GM12878 (cell line): ENCODE data around the gene RAF1. TPM values are rescaled to one million over a fixed set of nuclear protein-coding genes. Genes with fewer than 3 reads are reported as not detected.
"Not testable (repeated sequence)": the region's sequence is repeated elsewhere in the genome, so short reads cannot be mapped to it uniquely, and the experiment has no call there.

Source experiments
- ATAC-seq: fragments of 200-7000 bp; cut with Tn5 transposase; 3 replicates; pipeline ENCODE4 v1.9.1; 2020; ENCODE audit warnings: mild to moderate bottlenecking, moderate library complexity
- BruUV-seq: library from RNA; stranded (reverse); fragments of 400-500 nt; replicated peaks from 2 replicates; lab custom pipeline; 2021; lab: Mats Ljungman, UMichigan
- CTCF ChIA-PET: fragments of 300-600 bp; sonication (Branson Sonifier 250); formaldehyde crosslinking; extraction: SDS; loops from one replicate; lab custom pipeline; 2021; ENCODE audit warnings: inconsistent platforms; lab: Yijun Ruan, JAX
- POLR2A ChIA-PET: fragments of 350-600 bp; formaldehyde crosslinking; extraction: SDS; loops from one replicate; lab custom pipeline; 2021; ENCODE audit warnings: inconsistent platforms; lab: Charles Lee
- RAD21 ChIA-PET: fragments of 300-600 bp; sonication (Branson Sonifier 250); formaldehyde crosslinking; loops from one replicate; lab custom pipeline; 2023; ENCODE audit warnings: antibody characterized with exemption; ENCODE audit not compliant: unreplicated experiment; lab: Charles Lee
- SMC1A ChIA-PET: fragments of 300-600 bp; sonication (Branson Sonifier 250); formaldehyde crosslinking; loops from one replicate; lab custom pipeline; 2023; ENCODE audit not compliant: unreplicated experiment, uncharacterized antibody; lab: Charles Lee
- DNase-seq: peaks from one replicate; pipeline ENCODE4 v3.0.0-alpha.2; 2011; ENCODE audit warnings: low read depth, low spot score
- FAIRE-seq: peaks from 3 replicates; lab custom pipeline; 2011; peaks lifted over from hg19 to GRCh38; lab: Jason Lieb, UNC
- H2AFZ ChIP-seq: 2 replicates; pipeline ENCODE4 v1.6.0; 2011; ENCODE audit warnings: low read depth, low read length, control low read depth; ENCODE audit not compliant: control insufficient read depth
- H3K27ac ChIP-seq: 2 replicates; pipeline ENCODE4 v1.5.1; 2011; ENCODE audit warnings: control low read depth; ENCODE audit not compliant: control insufficient read depth, insufficient read depth
- H3K27me3 ChIP-seq, 2 experiments: replicated peaks in 1 of 2; 2 replicates each; pipeline versions ENCODE4 v1.6.0 to v1.6.1; 2011; ENCODE audit warnings: low read length in 1 of 2; ENCODE audit not compliant: control insufficient read depth in 2 of 2, insufficient read depth in 2 of 2
- H3K36me3 ChIP-seq, 2 experiments: 2 replicates each; pipeline ENCODE4 v1.5.1; 2011; ENCODE audit warnings: low read length in 1 of 2; ENCODE audit not compliant: control insufficient read depth in 2 of 2, insufficient read depth in 2 of 2
- H3K4me1 ChIP-seq: 2 replicates; pipeline ENCODE4 v1.6.1; 2011; ENCODE audit warnings: mild to moderate bottlenecking, low read length, moderate library complexity, mixed read lengths; ENCODE audit not compliant: control insufficient read depth, insufficient read depth
- H3K4me2 ChIP-seq: 2 replicates; pipeline ENCODE4 v1.6.0; 2011; ENCODE audit warnings: control low read depth; ENCODE audit not compliant: control insufficient read depth, insufficient read depth
- H3K4me3 ChIP-seq: fragments of 200-600 bp; sonication (generic); 2 replicates; pipeline ENCODE4 v1.5.1; 2016
- H3K79me2 ChIP-seq: 2 replicates; pipeline ENCODE4 v1.6.0; 2011; ENCODE audit warnings: low read length; ENCODE audit not compliant: control insufficient read depth, insufficient read depth
- H3K9ac ChIP-seq: 2 replicates; pipeline ENCODE4 v1.8.0; 2011; ENCODE audit warnings: low read length, control low read depth, mixed read lengths; ENCODE audit not compliant: control insufficient read depth, insufficient read depth
- H3K9me3 ChIP-seq: replicated peaks from 3 replicates; pipeline ENCODE4 v1.5.1; 2011; ENCODE audit warnings: mild to moderate bottlenecking, low read length; ENCODE audit not compliant: control insufficient read depth, insufficient read depth
- H4K20me1 ChIP-seq: 2 replicates; pipeline ENCODE4 v1.6.0; 2011; ENCODE audit not compliant: control insufficient read depth, insufficient read depth
- BMI1 ChIP-seq: fragments of 450-650 bp; IDR thresholded peaks from 2 replicates; pipeline ENCODE4 v1.6.1; 2016; ENCODE audit warnings: mild to moderate bottlenecking, moderate library complexity, borderline replicate concordance
- CBX5 ChIP-seq: sonication (generic); IDR thresholded peaks from 2 replicates; pipeline ENCODE4 v1.6.1; 2016; ENCODE audit warnings: low read depth, moderate library complexity, mild to moderate bottlenecking, inconsistent platforms
- IKZF1 ChIP-seq: fragments of 450-650 bp; conservative IDR thresholded peaks from 2 replicates; pipeline ENCODE4 v1.6.1; 2017; ENCODE audit warnings: antibody characterized with exemption, mild to moderate bottlenecking
- MTA2 ChIP-seq: fragments of 450-650 bp; IDR thresholded peaks from 2 replicates; pipeline ENCODE4 v1.6.1; 2016; ENCODE audit warnings: low read depth, mild to moderate bottlenecking, moderate library complexity
- NFIC ChIP-seq: IDR thresholded peaks from 2 replicates; pipeline ENCODE4 v1.6.1; 2012; ENCODE audit warnings: low read depth, mild to moderate bottlenecking, inconsistent platforms, low read length, moderate library complexity
- RELA ChIP-seq: fragments of 450-650 bp; IDR thresholded peaks from 2 replicates; pipeline ENCODE4 v1.8.0; 2014; ENCODE audit warnings: borderline replicate concordance; ENCODE audit not compliant: partially characterized antibody
- YY1 ChIP-seq: IDR thresholded peaks from 2 replicates; pipeline ENCODE4 v1.6.1; 2011; ENCODE audit warnings: low read depth, mild to moderate bottlenecking, low read length
- ZNF384 ChIP-seq: IDR thresholded peaks from 2 replicates; pipeline ENCODE4 v1.6.1; 2012; ENCODE audit warnings: low read depth, mild to moderate bottlenecking, low read length, improper control_type of control experiment, borderline replicate concordance
- WGBS: methylation state at CpG from one replicate; pipeline ENCODE4 v1.1.6; 2016; ENCODE audit warnings: low lambda C conversion rate; ENCODE audit not compliant: insufficient replicate concordance, insufficient coverage; ENCODE audit errors: missing lambda C conversion rate; 5-methylcytosine and 5-hydroxymethylcytosine counted together
- in situ Hi-C: fragments of 300-500 bp; cut with MboI; formaldehyde crosslinking; loops from 9 replicates; pipeline ENCODE4 v1.14.3; 2018; ENCODE audit warnings: mixed read lengths
- intact Hi-C: fragments of 100-400 bp; cut with micrococcal nuclease; formaldehyde crosslinking; loops from one replicate; pipeline ENCODE4 v1.14.2; 2022; ENCODE audit not compliant: unreplicated experiment
- polyA plus RNA-seq, 11 experiments: library from polyadenylated mRNA; depleted of rRNA in 4 of 11; unstranded in 6 of 11; stranded (reverse) in 5 of 11; fragments of >200 nt; fragmentation: Nextera tagmentation in 4 of 11; fragmentation: Illumina TruSeq in 1 of 11; extraction: Ambion mirVana in 4 of 11; extraction: Trizol in 1 of 11; gene quantifications; 1 replicate in 1 of 11; 2 replicates in 10 of 11; pipeline versions ENCODE4 v1.2.1 to v1.2.3, GENCODE V29; 2011 to 2016; ENCODE audit warnings: inconsistent platforms in 2 of 11, missing spikeins in 2 of 11, low read depth in 1 of 11
- total RNA-seq, 4 experiments: library from RNA; depleted of rRNA in 3 of 4; stranded (reverse); fragments of >200 nt in 3 of 4; fragmentation: Illumina TruSeq in 1 of 4; extraction: Trizol in 1 of 4; gene quantifications; 2 replicates each; pipeline versions ENCODE4 v1.2.1 to v1.2.3, GENCODE V29; 2013 to 2021

RAF1 gene
- total and polyA plus RNA-seq, 10 of the 15 experiments (the other 5 are each of a cell fraction or from before 2014, with no cell fraction given): 20.4 to 151 (median 77.8) TPM

GRCh38 chr3:12643010-12643380, 20.9 kb downstream of the RAF1 start (continued):
- TF ChIP-seq YY1 (no peak), CBX5 (no peak), IKZF1 (no peak), BMI1 (no peak), NFIC (no peak), RELA (no peak), MTA2 (no peak), ZNF384 (no peak)

GRCh38 chr3:12640853-12641252, 23.1 kb downstream of the RAF1 start:
- CTCF ChIA-PET, BruUV-seq: not testable (repeated sequence)

More at GRCh38 chr3:12640853-12641252, 23.1 kb downstream of the RAF1 start:
- H2AFZ ChIP-seq, POLR2A ChIA-PET, ATAC-seq, RAD21 ChIA-PET, SMC1A ChIA-PET, H4K20me1 ChIP-seq, H3K4me3 ChIP-seq, H3K36me3 ChIP-seq, in situ Hi-C loops, H3K27ac ChIP-seq, H3K4me2 ChIP-seq, DNase-seq, H3K9me3 ChIP-seq, H3K9ac ChIP-seq, H3K4me1 ChIP-seq, intact Hi-C loops, H3K27me3 ChIP-seq, FAIRE-seq: not testable (repeated sequence)
- 93% methylated on average over 4 of the region's 5 CpGs for WGBS
- peaks cover 75% of the 10 kb centered on the region for H3K79me2 ChIP-seq
